ENCODE results near the gene GNPDA1.

DNA sequence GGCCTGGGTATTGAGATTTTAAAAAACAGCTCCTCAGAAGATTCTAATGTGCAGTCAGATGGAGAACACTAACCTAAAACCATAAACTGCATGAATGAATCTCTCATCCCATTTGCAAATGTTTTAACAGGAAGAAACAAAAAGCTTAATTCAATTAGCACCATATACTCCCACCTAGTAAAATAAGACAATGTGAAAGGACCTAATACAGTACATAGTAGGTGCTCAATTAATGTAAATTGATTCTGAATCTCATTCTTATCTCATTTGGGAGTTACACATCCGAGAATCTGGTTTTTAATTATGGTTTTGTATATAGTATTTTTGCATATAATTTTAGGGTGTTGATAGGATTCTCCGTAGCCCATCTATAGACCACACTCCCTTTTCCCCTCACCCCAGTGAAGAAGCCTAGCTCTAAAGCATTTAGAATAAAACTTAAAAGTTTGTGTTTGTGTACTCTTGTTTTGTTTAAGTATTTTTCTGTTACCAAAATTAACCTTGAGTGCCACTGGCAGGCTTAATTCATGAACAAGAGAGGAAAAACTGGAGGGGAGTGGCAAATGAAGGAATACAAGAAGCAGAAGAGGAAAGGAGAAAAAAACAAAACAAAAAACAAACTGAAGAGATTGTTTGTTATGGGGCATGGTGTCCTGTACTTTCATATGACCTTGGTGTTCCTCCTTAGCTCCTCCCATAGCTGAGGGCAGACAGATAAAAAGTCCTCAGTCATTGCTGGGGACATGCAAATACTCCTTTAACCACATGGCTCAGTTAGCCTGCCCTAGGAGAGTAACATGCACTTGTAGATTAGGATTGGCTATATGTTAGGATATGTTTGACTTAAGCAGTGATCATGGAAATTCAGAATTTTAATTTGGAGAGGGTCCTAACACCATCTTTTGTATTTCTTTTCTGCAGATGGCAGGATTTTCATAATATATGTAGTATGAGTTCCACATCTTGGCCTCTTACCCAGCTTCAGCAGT, 42.8 kb downstream of the GNPDA1 start:
- TF ChIP-seq, protein P1, sequence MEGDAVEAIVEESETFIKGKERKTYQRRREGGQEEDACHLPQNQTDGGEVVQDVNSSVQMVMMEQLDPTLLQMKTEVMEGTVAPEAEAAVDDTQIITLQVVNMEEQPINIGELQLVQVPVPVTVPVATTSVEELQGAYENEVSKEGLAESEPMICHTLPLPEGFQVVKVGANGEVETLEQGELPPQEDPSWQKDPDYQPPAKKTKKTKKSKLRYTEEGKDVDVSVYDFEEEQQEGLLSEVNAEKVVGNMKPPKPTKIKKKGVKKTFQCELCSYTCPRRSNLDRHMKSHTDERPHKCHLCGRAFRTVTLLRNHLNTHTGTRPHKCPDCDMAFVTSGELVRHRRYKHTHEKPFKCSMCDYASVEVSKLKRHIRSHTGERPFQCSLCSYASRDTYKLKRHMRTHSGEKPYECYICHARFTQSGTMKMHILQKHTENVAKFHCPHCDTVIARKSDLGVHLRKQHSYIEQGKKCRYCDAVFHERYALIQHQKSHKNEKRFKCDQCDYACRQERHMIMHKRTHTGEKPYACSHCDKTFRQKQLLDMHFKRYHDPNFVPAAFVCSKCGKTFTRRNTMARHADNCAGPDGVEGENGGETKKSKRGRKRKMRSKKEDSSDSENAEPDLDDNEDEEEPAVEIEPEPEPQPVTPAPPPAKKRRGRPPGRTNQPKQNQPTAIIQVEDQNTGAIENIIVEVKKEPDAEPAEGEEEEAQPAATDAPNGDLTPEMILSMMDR (IDR thresholded peaks at IDR 0.05), result no peak
- no peak for TF ChIP-seq POLR2A (IDR thresholded peaks at IDR 0.05)
- no peak for TF ChIP-seq POLR2AphosphoS5 (IDR thresholded peaks at IDR 0.05)
